Brain microvascular endothelial cell (primary cell): ENCODE results near the gene RTL9.

ENCODE experiments used
- DNase-seq: peaks from one replicate; pipeline ENCODE4 v3.0.0-alpha.2; 2020
- H3K27ac ChIP-seq: fragments of 250-450 bp; sonication (Bioruptor Pico); 2 replicates; pipeline ENCODE4 v1.5.1; 2020; ENCODE audit warnings: mild to moderate bottlenecking, moderate library complexity
- H3K27me3 ChIP-seq: fragments of 250-450 bp; sonication (Bioruptor Pico); replicated peaks from 2 replicates; pipeline ENCODE4 v1.5.1; 2020; ENCODE audit warnings: mild to moderate bottlenecking
- H3K36me3 ChIP-seq: fragments of 250-450 bp; sonication (Bioruptor Pico); replicated peaks from 2 replicates; pipeline ENCODE4 v1.5.1; 2020; ENCODE audit warnings: mild to moderate bottlenecking
- H3K4me3 ChIP-seq: 2 replicates; pipeline ENCODE4 v1.5.1; 2011; ENCODE audit warnings: low read depth, mild to moderate bottlenecking, control low read depth, low read length, moderate library complexity
- CTCF ChIP-seq: IDR thresholded peaks from 2 replicates; pipeline ENCODE4 v1.5.1; 2011; ENCODE audit warnings: low read depth, mild to moderate bottlenecking, moderate library complexity, low read length, control low read depth, inconsistent platforms; ENCODE audit errors: missing control alignments
- in situ Hi-C: cut with HindIII; loops from 2 replicates; pipeline ENCODE4 v1.10.0; 2017; ENCODE audit warnings: low sequenced_read_pairs, low pct_ligation_motif_present

RTL9 gene

GRCh38 chrX:110363244-110363643 is 4.6 kb downstream of the RTL9 start:
- DNase-seq, result peak; percentile 7
- no peaks in the 10 kb centered on the region for H3K36me3 ChIP-seq
- in situ Hi-C loops, result no loop called here

GRCh38 chrX:110373310-110373709 is 14.7 kb downstream of the RTL9 start:
- Histone ChIP-seq H3K27ac (no peak overlapping the region), H3K4me3 (no peak overlapping the region), H3K36me3 (no peaks in the 10 kb centered on the region), H3K27me3 (no peaks in the 10 kb centered on the region)
- TF ChIP-seq CTCF, result no peak
- in situ Hi-C loops, result no loop called here
- no peak for DNase-seq

More at GRCh38 chrX:110363244-110363643, 4.6 kb downstream of the RTL9 start:
- Histone ChIP-seq H3K27ac (no peak overlapping the region), H3K4me3 (no peak overlapping the region), H3K27me3 (no peaks in the 10 kb centered on the region)
- TF ChIP-seq CTCF, result no peak

- no peaks in the 10 kb centered on the region for H3K36me3 ChIP-seq
- in situ Hi-C loops, result no loop called here
- H3K4me3 ChIP-seq, result no peak overlapping the region
- H3K27me3 ChIP-seq, result no peaks in the 10 kb centered on the region
- TF ChIP-seq CTCF, result no peak
- DNase-seq, result no peak
- no peak overlapping the region for H3K27ac ChIP-seq
Observed at GRCh38 chrX:110374559-110374958, 15.9 kb downstream of the RTL9 start.

- Histone ChIP-seq H3K4me3 (no peak overlapping the region), H3K27ac (peak overlapping the region; percentile 9), H3K36me3 (no peaks in the 10 kb centered on the region), H3K27me3 (no peaks in the 10 kb centered on the region)
- in situ Hi-C loops, result no loop called here
- TF ChIP-seq CTCF, result no peak
- no peak for DNase-seq
Observed at GRCh38 chrX:110381216-110381615, 22.6 kb downstream of the RTL9 start.

- TF ChIP-seq CTCF, result no peak
- no peaks in the 10 kb centered on the region for H3K27me3 ChIP-seq
- H3K36me3 ChIP-seq, result no peaks in the 10 kb centered on the region
- in situ Hi-C loops, result no loop called here
- peak; percentile 65 for DNase-seq
- H3K27ac ChIP-seq, result peak overlapping the region; percentile 52
- no peak overlapping the region for H3K4me3 ChIP-seq
Observed at GRCh38 chrX:110383414-110383813, 24.8 kb downstream of the RTL9 start.

GRCh38 chrX:110384490-110384889 is 25.8 kb downstream of the RTL9 start:
- in situ Hi-C loops, result no loop called here
- no peak for TF ChIP-seq CTCF
- peak overlapping the region; percentile 41 for H3K27ac ChIP-seq
- H3K4me3 ChIP-seq, result no peak overlapping the region
- no peaks in the 10 kb centered on the region for H3K36me3 ChIP-seq
- no peaks in the 10 kb centered on the region for H3K27me3 ChIP-seq
- DNase-seq, result peak; percentile 48
